ENCODE data around the gene IRAK1BP1.

DNA sequence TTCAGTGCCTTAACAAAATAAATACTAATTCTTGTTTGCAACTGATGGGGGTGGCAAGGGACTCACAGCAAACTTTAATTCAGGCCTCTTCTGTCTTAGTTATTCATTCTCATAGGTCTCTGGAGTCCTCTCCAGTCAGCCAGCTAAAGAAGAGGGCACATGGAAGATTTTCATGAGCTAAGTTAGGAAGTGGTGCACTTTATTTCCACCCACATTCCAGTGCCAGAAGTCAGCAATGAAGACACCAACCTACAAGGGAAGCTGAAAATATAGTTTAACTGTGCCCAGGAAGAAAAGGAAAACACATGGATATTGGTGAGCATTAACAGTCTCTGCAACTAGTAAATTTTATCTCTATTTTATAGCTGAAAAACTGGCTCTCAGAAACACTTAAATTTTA lies 16.7 kb upstream of the IRAK1BP1 start:
- TF ChIP-seq CTCF (optimal IDR thresholded peaks at IDR 0.05 in 1 of 3, IDR thresholded peaks at IDR 0.05 in 1 of 3, conservative IDR thresholded peaks at IDR 0.05 in 1 of 3; ENCODE audit: extremely low read depth in 1 of 3, insufficient read depth in 2 of 3, low read length in 3 of 3) (no peak), EZH2 (IDR thresholded peaks at IDR 0.05; ENCODE audit: low read length) (no peak)
